ENCODE data around the gene LMNTD1. TPM values are rescaled to one million over a fixed set of nuclear protein-coding genes. Genes with fewer than 3 reads are reported as not detected.
"Not testable (repeated sequence)": the region's sequence is repeated elsewhere in the genome, so short reads cannot be mapped to it uniquely, and the experiment has no call there.

LMNTD1 gene
- polyA plus RNA-seq, 1 donor, result not detected

DNA sequence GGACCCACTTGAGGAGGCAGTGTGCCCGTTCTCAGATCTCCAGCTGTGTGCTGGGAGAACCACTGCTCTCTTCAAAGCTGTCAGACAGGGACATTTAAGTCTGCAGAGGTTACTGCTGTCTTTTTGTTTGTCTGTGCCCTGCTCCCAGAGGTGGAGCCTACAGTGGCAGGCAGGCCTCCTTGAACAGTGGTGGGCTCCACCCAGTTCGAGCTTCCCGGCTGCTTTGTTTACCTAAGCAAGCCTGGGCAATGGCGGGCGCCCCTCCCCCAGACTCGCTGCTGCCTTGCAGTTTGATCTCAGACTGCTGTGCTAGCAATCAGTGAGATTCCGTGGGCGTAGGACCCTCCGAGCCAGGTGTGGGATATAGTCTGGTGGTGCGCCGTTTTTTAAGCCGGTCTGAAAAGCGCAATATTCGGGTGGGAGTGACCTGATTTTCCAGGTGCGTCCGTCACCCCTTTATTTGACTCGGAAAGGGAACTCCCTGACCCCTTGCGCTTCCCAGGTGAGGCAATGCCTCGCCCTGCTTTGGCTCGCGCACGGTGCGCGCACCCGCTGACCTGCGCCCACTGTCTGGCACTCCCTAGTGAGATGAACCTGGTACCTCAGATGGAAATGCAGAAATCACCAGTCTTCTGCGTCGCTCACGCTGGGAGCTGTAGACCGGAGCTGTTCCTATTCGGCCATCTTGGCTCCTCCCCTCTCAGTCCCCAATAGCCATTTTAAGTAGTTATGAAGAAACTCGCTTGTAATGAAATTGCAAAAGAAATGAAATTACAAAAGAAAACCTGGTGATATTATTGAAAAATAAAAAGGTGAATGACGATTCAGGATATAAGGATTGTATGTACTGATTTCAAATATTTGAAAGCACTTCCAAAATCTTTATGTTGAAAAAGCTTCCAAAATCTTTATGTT, 63.9 kb downstream of the LMNTD1 start:
- not testable (repeated sequence) for DNase-seq

DNA sequence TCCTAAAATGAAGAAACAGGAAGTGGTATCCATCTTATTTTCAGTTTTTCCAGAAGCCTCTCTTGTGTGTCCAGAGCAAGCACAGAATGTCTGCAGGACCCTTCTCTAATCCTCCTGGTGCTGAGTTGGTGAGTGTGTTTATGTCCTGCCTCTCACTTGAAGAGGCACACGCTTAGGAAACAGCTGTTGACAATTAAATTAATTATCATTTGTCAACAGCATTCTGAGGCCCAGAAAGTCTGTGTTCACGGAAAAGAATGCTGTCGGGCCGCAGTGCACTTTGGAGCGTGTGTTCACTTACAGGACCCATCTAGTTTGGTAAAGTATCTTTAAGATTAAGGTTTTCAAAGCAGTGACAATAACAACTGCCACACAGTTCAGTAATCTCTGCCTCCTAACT, 70.5 kb downstream of the LMNTD1 start:
- no peak for DNase-seq

DNA sequence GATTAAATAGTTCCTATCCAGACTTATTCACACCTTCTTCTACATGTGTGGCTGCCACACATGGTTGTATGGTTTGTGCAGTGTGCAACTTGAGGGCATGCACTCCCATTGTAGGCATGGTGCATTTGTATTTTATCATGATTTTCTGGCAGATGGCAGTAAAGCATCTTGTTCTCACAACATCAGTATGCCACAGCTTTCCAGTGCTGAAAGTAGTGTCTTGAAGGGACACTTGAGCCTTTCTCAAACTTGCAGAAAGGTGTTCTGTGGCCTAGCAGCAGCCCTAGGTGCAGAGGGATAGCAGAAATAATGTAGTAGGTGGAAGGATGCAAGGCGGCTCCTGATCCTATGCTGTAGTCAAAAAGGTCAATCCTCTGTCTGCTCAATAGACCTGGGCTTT, 72.9 kb downstream of the LMNTD1 start:
- no peak for DNase-seq

DNA sequence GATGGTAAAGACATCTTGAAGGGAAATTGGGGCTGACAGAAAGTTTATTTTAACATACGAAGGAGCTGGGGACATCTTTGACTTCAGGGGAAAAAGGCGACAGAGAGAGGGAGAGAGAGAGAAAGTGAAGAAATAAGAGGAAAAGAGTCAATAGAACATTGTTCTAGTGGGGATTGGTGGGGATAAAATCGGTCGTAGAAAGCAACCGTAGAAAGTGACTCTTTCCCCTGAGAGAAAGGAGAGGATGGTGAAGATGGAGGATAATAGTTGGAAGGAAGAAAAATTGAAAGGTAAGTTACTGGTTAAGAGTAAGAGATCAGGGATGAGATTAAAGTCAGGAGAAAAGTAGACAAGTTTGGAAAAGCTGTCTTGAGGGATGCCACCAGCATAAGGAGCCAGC, 75.9 kb downstream of the LMNTD1 start:
- DNase-seq, result no peak

DNA sequence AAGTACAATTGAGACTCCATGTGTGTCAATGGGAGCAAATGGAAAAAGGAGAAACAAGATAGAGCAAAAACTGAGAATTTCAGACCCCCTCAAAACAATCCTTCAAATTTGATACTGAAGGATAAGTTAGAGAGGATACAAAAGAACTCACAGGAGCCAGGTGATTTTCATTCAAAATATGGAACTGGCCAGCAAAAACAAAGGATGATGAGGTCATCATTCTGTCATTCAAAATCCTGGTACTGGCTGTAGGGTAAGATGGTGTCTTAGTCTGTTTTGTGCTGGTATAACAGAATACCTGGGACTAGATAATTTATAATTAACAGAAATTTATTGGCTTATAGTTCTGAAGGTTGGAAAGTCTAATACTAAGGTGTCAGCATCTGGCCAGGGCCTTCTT, 80.6 kb downstream of the LMNTD1 start:
- DNase-seq, result no peak

DNA sequence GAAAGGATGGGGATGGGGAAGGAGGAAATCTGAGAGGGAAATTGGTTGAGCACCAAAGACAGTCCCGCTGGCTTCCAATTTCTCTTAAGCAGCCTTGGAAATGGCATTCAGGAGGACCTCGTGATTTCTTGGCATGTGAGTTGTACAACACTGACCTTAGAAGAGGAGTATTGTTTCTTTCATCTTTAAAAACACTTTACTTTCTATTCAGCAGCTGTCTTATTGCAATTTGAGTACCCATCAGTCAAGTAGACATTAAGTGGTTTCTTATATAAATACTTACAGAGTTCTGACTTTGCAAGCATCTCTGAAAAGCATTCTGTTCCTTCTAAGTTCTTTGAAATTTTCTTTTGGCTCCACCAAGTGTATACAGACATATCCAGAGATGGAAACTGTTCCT, 83.2 kb downstream of the LMNTD1 start:
- DNase-seq, result no peak

DNA sequence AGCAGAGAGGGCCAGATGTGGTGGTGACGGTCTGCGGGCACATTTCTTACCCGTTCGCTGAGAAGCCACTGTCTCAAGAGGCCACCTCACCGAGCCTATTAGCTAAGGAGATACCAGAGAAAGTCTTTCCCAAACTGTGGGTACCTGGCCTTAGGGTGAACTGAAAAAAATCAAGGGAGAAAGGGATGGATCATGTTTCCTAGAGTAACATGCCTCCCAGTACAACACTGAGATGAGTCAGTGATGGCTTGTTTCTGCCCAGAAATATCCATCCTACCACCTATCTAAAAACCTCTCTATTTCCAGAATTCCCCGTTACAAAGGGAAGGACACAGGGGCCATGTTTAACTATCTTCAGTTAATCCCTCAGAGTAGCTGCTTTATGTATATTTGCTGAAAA, 83.7 kb downstream of the LMNTD1 start:
- no peak for DNase-seq

DNA sequence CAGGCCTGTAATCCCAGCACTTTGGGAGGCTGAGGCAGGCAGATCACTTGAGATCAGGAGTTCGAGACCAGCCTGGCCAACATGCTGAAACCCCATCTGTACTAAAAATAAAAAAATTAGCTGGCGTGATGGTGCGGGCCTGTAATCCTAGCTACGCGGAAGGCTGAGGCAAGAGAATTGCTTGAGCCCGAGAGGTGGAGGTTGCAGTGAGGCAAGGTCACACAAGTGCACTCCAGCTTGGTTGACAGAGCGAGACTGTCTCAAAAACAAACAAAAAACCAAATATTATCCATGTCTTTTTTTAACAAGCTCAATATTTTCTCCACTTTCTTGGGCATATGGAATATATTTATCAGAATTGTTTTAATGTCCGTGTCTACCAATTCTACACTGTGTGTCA, 89.6 kb downstream of the LMNTD1 start:
- DNase-seq, result no peak

DNA sequence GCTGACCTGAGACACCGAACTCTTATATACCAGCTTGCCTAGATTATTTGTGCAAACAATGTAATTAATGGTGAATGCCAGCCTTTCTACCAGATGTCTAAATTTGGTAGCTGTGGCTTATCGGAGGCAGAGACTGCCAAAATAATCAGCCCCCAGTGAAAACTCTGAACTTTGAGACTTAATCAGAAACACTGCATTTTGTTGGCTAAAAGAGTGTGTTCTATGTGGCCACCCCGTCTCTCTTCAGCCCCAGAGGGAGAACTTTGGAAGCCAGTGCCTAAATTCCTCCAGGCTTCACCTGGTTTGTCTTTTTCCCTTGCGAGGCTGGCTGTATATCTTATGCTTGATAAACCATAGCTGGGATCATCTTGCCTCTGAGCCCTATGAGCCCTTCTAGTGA, 90.1 kb downstream of the LMNTD1 start:
- DNase-seq, result no peak

DNA sequence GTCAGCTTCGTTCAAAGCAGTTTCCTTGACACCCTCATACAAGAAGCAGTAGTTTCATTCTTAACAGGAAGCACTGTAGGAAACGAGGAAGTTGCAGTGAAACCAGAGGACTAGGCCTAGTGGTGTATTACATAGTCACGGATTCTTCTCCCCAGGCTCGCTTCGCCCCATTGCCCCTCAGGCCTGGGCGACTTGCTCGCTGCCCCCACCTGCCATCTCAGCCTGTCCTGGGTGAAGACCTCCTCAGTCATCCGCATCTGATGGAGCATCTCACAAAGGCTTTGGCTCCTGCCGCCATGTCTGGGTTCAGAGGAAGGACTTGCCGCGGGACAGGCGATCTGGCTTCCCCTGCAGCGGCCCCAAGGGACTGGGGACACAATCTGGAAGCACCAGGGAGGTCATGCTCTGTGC, 93.5 kb downstream of the LMNTD1 start:
- DNase-seq, result no peak

DNA sequence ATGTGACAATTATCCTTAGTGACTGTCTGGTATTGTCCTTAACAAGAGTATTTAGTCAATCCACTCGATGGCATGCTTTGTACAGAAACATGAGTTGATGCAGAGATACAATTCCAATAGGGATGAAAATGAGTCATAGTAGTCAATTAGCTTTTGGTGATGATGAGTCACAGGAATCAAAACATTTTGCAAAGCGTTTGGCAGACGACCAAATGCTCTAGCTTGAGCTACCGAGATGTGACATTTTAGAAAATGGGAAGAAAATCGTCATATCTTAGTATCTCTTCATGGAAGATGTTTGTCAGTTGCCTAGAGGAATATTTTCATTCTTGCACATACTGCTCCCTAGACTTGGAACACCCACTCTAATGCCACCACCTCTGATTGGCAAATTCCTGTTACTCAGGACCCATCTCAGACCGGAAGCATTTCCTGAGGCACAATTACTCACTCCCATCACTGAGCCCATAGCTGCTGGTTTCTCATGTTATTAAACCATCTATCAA, 95.0 kb downstream of the LMNTD1 start:
- DNase-seq, result no peak

DNA sequence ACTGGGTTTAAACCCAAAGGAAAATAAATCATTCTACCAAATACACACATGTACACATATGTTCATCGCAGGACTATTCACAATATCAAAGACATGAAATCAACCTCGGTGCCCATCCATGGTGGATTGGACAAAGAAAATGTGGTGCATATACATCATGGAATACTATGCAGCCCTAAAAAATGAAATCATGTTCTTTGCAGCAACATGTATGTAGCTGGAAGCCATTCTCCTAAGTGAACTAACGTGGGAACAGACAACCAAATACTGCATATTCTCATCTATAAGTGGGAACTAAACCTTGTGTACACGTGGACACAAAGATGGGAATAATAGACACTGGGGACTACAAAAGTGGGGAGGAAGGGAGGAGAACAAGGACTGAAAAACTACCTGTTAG, 96.6 kb downstream of the LMNTD1 start:
- DNase-seq, result no peak

DNA sequence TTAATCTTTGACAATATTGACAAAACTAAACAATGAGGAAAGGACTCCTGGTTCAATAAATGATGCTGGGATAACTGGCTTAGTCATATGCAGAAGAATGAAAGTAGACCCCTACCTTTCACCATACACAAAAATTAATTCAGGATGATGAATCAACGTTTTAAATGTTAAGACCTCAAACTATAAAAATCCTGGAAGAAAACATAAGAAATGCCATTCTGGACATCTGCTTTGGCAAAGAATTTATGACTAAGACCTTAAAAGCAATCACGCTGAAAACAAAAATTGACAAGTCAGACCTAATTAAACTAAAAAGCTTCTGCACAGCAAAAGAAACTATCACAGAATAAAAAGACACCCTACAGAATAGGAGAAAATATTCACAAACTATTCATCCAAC, 97.4 kb downstream of the LMNTD1 start:
- DNase-seq, result no peak

DNA sequence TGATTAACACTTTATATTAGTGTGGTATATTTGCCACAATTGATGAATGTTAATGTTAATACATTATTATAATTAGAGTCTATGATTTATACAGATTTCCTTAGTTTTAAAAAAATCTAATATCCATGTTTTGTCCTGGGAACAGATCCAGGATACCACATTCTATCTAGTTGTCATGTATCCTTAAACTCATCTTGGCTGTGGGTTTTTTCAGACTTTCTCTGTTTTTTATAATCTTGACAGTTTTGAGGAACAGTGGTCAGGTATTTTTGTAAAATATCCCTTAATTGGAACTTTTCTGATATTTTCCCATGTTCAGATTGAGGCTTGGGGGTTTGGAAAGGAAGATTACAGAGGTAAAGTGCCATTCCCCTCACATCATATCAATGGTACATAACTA, 104.1 kb downstream of the LMNTD1 start:
- no peak for DNase-seq

DNA sequence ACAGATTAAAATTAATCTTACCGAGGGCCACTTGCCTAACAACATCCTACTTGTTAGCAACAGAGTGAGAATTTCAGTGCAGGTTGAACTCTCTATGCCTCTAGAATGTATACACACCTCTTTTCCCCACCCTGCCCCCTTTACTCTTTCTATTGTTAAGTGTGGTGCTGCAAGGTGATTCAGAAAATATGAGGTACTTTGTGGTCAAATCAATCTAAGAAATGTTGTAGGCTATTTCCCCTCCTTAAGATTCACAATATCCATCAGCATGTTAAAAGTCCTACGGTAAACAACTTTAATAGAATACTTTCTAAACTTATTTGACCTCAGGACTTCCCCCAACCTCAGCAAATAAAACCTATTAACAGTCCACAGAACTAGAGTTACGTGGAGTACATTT, 106.0 kb downstream of the LMNTD1 start:
- no peak for DNase-seq

DNA sequence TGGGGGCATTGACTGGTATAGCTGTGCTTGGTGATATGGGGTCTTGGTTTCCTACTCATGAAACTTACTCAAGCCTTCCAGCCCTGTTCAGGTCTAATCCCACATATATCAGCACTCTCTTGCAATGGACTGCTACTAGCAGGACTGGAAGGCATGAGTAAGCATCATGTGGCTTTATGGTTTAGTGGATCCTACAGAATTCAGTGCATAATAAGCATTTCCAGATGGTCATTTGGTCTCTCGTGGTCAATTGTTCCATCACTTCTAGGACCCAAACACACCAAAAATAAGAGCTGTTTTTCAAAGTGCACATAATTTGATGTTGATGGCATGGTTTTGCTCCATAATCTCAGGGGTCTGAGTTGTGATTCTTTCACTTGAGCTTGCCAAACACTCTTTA, 114.4 kb downstream of the LMNTD1 start:
- DNase-seq, result no peak

DNA sequence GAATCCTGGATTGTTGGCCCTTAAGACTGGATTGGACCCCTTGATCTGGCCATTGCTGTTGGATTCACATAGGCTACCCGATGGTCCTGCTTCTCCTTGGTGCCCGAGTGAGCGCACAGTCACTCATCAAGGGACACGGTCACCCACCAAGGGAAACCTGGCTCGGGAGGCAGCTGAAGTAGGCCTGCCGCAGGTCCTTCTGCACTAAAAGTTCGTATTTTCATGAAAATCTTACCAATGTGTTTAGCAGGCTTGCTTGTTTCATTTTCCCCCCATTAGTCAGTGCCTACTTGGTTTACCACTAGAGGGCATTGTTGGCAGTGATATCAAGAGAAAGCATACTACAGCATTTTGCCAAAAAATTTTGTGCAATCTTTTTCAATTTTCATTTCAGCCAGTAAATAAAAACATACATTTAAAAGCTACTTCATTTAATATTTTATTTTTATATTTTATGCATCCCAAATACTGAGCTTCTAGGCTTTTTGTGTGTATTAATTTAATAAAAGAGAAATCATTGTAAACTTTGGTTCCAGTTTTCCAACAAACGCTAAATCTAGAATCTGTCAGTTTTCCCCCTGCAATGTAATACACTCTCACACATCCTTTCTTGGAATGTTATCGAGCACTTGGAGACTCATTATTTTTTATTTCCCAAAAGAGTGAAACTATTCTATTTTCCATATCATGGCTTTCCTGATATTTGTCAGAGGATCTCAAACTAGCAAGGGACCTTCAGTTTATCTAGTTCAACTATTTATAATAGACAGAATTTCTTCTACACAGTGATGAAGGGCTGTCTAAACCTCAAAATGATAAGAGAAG, 116.7 kb downstream of the LMNTD1 start:
- peak; percentile 78 for DNase-seq

DNA sequence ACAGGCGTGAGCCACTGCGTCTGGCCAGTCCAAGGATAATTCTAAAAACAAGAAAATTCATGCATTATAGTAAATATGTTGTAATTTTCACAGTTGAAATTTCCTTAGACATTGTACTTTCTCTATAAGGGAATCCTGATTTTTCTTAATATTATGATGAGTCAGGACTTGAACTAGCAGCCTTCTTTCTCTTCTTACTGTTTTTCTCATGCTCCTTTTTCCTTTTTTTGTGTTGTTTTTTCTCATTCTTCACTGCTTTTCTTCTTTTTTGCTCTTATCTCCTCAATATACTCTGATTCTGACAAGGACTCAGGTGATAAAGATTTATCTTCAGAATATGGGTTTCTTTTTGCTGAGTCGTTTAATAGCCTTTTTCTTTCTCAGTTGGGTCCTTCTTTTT, 117.7 kb downstream of the LMNTD1 start:
- no peak for DNase-seq

DNA sequence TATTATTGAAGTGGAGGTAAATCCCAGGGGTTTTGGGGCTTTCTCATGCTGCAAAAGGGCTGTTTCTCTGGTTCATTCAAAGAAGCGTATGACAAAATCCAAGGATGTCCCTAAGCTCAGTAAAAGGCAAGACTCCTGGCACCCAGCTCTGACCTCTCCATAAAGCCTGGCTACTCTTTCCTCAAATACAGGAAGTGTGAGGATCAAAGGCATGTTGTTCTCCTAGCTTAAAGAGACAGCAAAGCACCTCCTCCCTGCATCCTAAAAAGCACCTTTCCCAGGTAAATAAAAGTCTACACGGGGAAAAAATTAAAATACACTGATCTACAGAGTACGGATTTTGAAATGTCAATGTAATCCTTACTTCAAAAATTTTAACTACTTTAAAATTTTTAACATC, 118.6 kb downstream of the LMNTD1 start:
- DNase-seq, result no peak

DNA sequence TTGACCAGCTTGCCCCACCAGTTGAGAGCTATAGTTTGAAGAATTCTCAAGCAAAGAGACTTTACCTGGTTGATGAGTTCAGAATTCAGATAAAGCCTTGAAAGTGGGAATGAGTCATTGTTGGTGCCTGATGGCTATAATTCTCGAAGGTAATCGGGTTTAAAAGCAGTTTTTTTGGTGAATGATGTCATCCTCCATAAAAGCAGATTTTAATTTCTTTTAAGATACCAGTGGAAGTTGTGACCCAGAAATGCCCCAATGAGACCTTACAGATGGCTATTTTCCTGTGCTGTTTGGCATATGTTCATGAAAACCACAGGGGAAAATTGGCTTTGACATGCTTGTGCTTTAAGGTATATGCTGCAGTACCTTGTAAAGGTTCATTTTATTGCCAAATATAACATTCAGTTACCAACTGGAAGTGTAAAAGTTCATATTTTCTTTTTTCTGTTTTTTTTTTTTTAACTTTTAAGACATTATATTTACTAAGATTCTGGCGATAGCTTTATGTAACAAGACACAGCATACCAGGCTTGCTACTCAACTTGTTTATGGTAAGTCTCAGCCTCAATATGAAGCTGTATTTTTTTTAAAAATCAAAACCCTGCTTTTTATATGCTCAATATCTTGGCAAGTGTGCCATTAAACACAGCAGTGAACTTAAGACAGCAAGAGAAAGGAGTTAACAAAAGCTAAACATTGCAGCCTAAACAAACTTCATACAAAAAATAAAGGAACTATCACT, 119.3 kb downstream of the LMNTD1 start:
- DNase-seq, result no peak

DNA sequence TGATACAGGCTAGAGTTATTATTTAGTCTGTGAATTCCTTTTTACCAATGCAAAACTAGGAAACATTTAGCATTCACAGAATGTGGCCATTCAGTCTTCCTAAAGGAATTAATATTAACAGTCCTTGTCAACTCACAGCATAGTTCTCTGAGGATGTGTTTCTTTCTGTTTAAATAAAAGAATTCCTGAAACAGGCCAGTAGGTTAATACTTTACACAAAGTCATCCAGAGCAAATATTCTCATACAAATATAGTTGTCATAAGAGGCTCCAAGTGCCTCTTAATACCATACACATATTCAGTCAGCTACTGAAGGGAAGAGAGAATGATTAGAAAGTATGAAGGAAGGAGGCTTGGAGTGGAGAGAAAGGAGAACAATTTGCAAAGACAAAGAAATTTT, 120.1 kb downstream of the LMNTD1 start:
- DNase-seq, result no peak

DNA sequence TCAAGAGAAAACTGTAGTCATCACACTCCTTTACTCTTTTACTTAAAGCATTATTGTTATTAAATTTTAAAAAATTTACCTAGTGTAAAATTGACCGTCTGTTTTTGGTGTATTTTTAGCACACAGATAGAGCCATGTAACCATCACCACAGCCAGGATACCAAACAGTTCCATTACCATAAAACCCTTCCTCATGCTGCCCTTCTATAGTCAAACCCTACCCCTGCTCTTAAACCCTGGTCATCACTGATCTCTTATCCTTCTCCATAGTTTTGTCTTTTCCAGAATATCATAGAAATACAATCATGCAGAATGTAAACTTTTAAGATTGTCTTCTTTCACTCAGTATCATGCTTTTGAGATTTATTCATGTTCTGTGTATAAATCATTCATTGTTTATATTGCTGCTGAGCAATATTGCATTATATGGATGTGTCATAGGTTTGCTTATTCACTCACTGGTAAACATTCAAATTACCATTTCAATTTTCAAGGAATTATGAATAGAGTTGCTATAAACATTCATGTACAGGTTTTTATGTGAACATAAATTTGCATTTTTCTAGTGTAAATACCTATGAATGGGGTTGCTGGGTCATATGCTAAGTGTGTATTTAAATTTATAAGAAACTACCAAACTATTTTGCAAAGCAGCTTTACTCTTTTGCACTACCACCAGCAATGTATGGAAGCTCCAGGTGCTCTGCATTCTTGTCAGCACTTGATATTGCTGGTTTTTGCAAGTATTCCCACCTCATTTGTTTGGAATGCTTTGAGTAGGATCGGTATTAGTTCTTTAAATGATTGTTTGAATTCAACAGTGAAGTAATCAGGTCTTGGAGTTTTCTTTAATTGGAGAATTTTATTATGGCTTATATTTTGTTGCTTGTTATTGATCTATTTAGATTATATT, 125.5 kb downstream of the LMNTD1 start:
- DNase-seq, result no peak

Measured in hindlimb muscle (tissue), 1 donor.